GM18909 (cell line): ENCODE data around the gene CDH4.

ENCODE experiments used
- ATAC-seq: cut with Tn5 transposase; IDR thresholded peaks from one replicate; pipeline ENCODE4 v1.9.1; 2021; ENCODE audit warnings: mild to moderate bottlenecking; ENCODE audit not compliant: unreplicated experiment, poor library complexity

Gene CDH4

DNA sequence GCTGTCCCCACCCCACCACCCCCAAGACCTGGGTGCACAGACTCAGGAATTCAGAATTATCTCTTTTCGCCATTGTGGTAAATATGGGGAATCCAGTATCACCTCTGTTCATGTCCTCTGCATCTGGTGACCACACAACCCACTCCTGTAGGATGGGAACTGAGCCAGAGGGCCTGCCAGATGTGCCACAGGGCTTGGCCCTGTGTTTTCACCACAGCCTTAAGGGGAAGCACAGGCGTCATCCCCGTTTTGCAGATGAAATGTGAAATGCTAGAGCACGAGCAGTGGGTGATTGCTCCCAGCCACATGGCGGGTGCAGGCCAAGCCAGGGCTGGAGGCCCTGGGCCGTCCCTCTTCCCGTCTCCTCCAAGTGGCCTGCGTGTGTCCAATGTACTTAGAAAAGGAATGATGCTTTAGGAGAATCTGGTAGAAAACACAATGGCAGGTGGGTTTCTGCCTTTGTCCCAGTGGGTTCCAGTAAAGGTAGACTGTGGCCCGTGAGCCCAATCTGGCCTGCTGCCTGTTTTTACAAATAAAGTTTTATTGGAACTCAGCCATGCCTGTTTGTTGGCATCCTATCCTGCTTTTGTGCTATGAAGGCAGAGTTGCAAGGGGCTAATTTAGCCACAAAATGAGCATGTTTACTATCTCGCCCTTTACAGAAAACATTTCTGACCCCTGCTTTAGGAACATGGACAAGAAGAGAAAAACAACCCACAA is 309.2 kb downstream of the CDH4 start:
- no peak for ATAC-seq

DNA sequence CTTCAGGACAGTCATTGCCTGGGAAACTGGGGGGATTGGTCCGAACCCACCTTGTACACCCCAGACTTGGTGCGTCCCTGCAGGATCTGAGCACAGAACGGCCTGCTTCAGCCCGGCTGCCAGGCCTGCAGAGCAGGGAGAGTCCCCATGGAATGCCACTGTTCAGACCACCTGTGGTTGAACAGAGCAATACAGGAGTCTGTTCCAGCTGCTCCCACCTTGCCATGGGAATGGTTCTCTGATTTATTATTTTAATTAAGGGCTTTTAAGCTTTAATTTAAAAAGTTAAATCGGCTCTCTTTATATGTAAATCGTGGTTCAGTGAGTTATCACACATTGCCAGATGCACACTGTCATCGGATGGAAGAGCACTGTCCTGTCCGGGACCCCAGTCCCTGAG is 310.4 kb downstream of the CDH4 start:
- no peak for ATAC-seq

DNA sequence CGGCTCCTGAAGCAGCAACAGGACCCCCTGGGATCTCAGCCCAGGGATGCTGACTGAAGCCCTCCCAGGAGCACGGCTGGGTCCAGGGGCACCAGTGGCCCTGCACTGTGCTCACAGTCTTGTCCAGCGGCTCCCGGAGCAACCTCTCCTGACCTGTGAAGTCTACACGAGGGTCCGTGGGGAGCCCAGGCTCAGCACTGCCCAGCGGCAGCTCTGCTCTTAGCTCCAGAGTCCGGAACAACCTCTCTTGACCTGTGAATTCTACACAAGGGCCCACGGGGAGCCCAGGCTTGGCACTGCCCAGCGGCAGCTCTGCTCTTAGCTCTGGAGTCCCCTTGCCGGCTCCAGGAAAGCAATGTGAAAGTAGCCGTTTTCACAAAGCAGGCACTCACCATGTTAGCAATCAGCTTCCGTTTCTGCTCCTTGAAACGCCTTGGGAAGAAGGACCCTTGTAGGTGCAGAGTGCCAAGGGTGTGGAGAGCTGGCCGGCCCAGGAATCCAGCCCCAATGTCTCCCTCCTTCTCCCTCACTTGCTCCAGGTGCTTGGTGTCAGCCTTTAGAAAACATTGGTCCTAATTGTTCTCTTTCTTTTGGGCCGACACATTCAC is 310.9 kb downstream of the CDH4 start:
- no peak for ATAC-seq

DNA sequence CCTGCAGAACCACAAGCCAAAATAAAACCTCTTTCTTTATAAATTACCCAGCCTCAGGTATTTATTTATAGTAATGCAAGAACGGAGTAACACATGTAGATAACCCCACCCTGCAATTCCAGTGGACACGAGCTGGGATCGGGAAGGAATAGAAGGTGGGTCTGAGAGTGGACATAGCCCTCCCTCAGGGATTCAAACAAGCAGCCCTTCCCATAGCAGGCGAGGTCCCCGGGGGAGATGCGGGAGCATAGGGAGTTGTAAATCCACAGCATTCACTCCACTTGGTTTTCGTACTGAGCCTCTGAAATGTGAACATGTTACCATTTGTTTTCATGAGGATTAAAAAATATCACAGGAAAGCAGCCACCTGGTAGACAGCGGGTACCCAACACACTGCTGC is 312.6 kb downstream of the CDH4 start:
- no peak for ATAC-seq

DNA sequence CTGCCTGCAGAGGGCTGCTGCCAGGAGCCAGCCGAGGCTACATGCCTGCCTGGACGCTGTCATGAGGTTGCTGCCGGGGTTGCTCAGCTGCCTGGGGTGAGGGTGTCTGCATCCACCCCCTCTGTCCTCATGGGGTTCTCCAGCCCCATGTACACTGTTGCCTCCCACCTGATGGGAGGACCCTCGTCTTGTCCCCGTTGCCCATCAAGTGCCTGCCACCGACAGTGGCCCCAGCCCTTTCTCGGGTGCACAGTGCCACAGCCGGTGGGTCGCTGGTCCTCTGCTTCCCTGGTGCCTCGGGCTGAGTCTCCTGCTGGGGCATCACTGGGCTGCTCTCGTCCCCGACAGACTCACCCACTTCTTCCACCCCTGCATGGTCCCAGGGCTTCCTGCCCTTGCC is 313.7 kb downstream of the CDH4 start:
- ATAC-seq = no peak

DNA sequence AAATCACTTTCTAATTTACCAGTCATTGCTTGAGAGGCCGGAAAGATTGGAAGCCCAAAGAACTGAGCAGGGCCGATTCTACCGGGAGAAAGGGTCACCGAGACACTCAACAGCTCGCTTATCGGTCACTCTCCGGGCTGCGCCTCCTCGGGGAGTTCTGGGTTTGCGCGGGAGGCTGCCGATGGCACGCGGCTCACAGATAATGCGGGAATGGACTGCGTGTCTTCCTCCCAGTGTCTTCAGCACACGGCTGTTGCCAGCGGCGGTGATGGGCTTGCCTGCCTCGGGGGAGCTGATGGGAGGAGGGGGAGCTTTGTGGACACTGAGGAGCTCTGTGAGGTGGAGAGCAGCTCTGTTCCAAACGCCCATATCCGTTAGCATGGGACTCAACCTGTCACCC is 314.6 kb downstream of the CDH4 start:
- no peak for ATAC-seq

DNA sequence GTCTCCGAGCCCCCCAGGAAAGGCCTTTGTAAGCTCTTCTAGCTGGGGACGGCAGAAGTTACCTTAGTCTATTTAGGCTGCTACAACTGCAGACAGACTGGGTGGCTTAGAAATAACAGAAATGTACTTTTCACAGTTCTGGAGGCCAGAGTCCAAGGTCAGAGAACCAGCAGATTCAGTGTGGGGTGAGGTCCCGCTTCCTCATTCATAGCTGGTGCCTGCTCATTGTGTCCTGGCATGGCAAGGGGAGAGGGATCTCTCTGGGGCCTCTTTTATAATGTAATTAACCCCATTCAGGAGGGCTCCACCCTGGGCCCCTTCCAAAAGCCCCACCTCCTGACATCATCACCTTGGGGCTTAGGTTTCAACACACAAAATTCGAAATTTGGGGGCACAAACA is 315.1 kb downstream of the CDH4 start:
- no peak for ATAC-seq

DNA sequence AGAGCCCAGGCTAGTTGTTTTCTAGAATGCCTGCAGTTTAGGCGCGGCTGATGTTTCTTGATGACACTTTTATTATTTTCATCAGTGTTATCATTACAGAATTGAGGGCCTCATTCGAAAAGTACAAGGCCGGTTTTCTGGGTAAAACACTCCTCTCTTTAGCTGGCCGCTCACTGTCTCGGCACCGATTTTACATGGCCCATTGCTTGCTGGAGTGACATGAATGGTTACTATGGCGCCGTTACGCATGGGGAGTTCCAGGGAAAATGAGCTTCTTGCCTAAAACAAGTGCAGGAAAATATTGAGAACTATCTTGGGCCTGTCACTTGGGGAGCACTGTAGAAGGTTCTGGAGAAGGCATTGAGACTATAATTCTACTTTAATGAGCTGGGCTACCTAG is 317.8 kb downstream of the CDH4 start:
- ATAC-seq = no peak

DNA sequence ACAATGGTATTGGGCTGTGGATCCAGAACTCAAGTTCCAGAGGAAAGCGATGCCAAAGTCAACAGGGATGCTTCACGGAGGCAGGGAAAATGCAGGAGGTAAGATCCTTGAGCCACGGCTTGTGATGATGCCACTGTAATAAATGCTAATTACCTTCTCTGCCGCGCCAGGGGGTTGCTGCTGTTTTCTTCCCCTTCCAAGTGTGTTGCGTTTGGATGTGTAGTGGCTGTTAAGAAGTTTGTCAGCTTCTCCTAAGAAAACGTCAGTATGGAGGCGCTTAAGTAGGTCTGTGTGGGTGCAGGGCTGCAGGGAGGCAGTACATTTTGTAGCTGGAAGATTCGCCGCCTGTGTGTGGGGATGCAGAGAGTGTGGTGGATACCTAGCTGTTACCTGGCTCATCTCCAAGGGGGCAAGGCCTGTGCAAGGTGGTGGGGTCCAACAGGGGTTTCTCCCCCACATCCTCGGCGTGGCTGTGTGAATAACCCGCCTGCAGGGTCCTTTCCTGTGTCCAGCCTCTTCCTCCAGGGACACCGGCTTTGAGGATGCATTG is 318.7 kb downstream of the CDH4 start:
- no peak for ATAC-seq

DNA sequence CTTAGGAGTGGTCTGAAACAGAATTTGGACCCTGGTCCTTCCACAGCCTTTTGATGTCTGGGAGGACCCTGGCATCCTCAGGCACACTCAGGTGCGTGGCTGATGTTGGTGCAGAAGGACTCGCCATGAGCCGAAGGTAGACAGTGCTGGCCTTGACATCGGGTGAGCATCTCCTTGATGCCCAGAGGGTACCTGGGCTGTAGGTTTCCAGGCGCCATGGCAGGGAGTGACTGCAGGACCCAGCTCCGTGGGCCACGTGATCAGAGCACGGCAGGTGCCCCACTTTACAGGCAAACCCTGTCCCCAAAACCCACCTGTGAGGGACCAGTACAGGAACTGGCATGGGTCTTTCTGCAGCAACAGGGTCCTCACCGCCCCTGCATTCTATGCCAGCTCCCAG is 319.2 kb downstream of the CDH4 start:
- ATAC-seq = no peak

DNA sequence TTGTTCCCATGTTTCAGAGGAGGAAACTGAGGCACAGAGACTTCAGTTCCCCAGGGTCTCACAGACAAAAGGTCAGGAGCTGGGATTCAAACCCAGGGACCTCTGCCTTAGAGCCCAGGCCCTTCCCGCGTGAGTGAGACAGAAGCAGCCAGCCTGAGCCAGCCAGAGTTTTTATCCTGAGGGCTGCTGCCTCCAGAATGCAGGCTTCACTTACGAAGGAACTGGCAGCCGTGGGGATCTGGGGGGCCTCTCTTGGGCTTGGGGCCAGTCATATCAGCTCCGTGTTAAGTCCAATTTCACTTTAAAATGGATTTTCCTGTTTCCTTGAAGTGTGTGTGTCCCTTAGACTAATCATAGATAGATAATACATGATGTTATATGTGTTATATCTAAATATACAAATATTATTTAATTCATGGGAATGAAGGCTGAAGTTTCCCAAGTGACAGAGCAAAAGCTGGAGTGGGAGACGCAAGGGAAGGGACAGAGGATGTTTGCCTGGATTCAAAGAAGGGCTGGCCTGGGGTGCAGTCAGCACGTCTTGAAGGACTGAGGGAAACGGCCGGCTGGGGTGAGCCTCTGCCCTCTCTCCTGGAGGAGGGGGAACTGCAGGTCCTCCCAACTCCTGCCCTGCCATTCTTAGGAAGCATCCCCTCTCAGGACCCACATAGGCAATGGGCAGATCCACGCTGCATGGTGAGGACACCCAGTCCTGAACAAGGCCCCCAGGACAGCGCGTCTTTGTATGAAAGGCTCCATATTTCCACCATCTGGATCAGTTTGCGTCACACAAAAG is 320.1 kb downstream of the CDH4 start:
- ATAC-seq = no peak

DNA sequence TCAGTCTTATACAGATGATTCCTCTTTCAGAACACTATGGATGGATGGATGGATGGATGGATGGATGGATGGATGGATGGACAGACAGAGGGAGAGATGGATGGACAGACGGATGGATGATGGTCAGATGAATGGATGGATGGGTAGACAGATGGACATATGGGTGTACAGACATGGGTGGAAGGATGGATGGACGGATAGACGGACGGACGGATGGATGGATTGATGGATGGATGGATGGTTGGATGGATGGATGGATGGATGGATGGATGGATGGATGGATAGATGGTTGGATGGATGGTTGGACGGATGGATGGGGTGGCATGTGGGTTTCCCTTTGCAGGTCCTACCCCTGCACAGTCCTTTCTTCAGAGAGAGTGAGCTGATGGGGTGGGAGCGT is 320.7 kb downstream of the CDH4 start:
- ATAC-seq = no peak

DNA sequence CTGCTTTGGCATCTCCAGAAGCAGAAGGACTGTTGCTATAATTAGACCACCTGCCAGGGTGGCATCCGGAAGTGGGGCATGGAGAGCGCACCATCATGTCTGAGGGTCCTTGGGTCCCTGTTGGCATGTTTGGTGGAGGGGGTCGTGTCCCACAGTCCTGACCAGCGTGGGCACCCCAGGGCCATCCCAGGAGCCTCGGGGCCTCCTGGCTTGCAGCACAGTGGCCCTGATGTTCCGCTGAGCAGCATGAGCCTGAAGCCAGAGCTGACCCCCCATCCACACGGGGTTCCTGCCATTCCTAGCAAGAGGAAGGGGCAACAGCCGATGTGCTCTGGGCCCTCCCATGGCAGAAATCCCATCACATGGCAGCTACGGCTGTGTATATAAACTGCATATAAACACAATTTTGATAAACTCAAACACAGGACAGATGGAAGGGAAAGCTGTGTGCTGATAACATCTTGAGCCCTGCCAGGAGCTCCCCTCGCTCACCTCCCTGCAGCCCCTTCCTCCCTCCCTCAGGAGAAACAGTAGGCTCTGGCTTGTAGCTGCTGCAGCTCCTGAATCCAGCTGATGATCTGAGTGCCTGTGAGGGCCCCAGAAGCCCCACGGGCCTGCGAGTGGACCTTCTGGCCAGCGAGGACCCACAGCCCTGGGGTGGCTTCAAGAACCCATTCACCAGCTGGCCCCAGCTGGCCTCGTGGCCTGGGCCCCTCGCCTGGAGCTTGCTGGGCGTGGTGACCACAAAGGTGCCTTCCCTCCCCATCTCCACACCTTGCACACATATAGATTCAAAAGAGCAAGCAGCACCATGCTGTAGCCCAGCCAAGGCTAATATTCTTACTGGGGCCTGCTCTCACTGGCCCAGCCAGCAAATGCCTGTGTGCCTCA is 321.6 kb downstream of the CDH4 start:
- ATAC-seq = no peak

DNA sequence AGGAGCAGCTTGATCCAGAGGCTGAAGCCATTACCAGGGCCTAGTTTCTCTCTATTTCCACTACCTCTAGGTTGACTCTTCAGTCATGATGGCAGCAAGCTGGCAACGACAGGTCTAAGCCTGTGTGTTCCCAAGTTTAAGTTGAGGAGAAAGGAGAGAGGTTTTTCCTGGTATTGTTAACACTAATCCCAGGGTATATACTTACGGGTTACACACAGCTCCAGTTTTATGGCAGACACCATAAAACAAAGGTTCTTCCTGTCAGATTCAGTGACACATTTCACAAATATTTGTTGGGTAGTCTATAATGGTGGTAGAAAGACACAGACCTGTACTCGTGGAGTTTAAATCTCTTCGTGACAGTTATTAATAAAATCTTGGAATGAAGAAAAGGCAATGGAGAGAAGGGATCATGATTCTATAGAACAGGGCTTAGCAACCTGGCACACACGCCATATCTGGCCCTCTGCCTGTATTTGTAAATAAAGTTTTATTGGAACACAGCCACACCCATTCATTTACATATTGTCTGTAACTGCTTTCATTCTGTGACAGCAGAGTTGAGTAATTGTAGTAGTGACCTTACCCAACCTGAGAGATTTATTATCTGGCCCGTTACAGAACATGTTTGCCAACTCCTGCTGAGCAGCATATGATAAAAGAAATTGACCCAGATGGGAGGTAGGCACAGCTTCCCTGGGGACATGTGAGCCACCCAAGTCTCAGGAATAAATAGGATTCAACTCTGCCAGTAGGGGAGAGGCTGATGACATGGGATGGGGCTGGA is 323.3 kb downstream of the CDH4 start:
- ATAC-seq = no peak

DNA sequence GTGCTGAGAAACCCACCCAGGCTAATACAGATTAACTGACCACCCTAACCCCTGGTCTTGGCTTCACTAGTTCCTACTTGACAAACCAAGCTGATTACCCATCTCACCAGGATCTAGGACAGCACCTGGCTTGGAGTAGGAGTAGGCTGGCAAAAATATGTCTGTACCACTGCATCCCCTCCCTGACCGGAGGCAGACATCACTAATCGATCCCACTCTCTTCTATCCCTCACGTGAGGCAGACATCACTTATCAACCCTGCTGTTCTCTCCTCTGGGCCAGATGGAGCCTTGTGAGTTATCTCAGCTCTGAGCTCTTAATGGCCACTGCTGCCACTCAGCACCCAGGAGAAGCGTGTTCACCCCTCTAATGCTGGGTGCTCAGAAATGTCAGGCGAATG is 324.3 kb downstream of the CDH4 start:
- no peak for ATAC-seq

DNA sequence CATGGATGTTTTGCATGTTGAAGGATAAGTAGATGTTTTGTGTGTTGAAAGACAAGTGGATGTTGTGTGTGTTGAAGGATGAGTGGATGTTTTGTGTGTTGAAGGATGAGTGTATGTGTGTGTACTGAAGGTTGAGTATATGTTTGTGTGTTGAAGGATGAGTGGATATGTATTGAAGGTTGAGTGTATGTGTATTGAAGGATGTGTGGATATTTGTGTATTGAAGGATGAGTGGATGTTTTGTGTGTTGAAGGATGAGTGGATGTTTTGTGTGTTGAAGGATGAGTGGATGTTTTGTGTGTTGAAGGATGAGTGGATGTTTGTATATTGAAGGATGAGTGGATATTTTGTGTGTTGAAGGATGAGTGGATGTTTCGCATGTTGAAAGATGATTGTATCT is 325.0 kb downstream of the CDH4 start:
- no peak for ATAC-seq

DNA sequence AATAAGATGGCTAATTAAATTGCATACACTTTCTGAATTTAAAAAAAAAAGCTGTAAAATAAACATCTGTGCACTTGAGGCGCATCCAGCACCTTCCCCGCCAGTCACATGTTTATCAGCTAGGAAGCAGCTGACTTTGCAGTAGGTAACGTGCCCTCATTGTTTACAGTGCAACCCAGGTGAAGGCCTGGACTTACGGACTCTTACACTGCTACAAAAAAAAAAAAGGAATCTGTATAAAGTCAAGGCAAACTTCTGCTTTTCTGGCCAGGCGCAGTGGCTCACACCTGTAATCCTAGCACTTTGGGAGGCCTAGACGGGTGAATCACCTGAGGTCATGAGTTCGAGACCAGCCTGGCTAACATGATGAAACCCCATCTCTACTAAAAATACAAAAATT is 327.8 kb downstream of the CDH4 start:
- ATAC-seq = no peak

DNA sequence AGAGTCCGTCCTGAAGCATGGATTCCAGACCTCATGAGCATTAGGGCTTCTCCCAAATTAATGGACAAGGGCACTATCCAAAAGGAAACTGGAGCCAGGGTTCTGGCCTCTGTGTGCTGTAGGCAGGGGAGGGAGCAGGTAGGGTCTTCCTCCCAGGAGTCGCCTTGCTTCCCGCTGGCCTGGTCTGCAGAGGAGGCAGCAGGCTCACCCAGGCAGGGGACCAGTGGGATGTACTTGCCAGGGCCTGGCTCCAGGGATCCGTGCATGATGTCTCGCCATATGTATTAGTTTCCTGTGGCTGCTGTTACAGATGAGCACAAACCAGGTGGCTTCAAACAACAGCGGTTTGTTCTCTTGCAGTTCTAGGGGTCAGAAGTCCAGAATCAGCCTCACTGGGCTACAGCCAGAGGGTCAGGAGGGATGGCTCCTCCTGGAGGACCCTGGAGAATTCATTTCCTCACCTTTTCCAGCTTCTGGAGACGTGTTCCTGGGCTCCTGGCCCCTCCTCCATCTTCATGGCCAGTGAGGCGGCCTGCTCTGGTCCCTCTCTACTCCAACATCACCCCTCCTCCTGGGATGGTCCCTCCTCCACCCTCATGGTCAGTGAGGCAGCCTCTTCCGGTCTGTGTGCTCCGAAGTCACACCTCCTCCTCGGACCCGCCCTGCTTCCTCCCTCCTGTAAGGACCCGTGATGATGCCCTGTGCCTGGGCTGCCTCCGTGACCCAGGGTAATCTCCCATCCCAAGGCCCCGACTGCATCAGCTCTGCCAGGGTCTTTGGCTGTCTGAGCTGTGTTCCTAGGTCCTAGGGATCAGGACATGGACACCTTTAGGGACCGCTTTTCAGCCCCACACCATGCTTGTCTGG is 329.1 kb downstream of the CDH4 start:
- ATAC-seq = no peak

DNA sequence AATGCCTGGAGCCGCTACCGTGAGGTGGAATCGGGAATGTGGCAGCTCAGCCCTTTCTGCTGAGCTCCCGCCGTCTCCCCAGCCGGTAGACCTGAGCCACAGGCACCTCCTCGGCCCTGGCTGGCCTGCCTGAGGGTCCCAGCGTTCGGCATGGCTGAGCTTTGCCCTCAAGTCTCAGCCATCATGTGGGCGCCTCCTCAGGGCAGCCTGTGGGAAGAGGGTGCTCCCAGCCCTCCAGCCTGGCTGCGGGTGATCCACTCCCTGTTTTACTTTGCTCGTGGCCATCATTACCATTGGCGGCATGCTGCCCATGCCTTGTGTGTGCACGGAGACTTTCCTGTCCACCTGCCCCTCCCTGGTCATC is 329.7 kb downstream of the CDH4 start:
- ATAC-seq = no peak
